ENCODE data around the gene B3GNT5.

The B3GNT5 gene

GRCh38 chr3:183313764-183314163 lies 60.7 kb downstream of the B3GNT5 start:
- DNase-seq, result peak in 1 of 10 donors; percentile 40
- intact Hi-C loops (cut with DNase I), result no loop called here

DNA sequence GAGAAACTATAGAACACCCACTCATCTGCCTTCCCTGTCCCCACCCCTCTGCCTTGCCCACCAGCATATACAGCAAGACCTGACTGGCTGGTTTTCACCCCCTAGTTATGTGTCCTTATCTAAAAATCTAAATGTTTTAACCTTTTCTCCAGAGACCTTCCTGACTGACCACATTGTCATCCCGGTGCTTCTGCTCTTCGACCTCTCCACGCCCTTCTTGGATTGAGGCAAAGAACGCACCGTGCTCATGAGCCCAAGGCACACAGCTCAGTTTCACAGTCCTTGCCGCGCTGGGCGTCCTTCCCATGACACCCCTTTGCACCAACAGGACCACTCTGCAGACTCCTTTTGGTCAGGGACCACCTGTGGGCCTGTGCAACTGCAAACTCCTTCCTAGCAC lies 62.7 kb downstream of the B3GNT5 start:
- DNase-seq, result peak in 1 of 10 donors; percentile 70
- intact Hi-C loops (cut with DNase I), result no loop called here

- intact Hi-C loops (cut with DNase I), result no loop called here
- DNase-seq, result no peak
These were observed 64.2 kb downstream of the B3GNT5 start for GRCh38 chr3:183317271-183317670.

DNA sequence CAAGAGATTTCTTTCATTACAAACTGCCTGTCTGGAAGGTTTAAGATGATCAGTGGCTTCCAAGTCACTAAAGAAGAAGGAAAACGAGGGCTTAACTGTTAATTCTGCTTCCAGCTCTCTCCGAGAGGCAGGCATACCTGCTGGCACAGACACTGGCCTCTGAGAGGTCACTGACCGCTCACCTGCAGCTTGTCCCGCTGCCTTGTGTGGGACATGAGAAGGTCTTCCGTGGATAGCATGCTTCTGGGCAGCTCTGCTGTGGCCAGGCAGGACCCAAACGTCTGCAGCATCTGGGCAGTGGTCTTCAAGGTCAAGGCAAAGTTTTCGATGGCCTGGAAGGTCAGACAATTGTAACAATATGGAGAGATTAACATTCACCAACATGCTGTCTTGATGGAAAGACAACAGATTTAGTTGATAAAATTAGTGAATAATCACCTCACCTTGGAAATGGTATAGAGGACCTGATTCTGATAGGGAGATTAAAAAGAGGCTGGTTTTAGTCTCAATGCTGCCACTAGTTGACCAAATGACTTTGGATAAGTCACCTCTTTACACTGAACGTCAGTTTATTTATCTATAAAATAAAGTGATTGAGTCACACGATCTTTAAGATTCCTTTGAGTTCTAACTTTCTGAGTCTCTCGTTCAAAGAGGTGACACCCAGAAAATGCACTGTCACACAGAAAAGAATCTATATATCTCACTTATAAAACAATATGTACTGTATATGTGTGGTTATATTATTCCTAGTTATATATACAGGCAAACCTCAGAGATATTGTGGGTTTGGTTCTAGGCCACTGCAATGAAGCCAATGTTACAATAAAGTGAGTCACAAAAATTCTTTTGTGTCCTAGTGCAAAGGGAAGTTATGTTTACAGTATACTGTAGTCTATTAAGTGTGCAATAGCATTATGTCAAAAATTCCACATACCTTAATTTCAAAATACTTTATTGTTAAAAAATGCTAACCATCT lies 65.1 kb downstream of the B3GNT5 start:
- intact Hi-C loops (cut with DNase I), result no loop called here
- no peak for DNase-seq

- intact Hi-C loops (cut with DNase I), result no loop called here
- no peak for DNase-seq
These were observed 65.8 kb downstream of the B3GNT5 start for GRCh38 chr3:183318877-183319276.

GRCh38 chr3:183319371-183319770 lies 66.3 kb downstream of the B3GNT5 start:
- intact Hi-C loops (cut with DNase I), result no loop called here
- DNase-seq, result no peak
